HepG2 (cell line): ENCODE results near the gene LYPLA2. TPM values are rescaled to one million over a fixed set of nuclear protein-coding genes. Genes with fewer than 3 reads are reported as not detected.
A peak's percentile ranks its signal among the peaks of the same experiment; 100 is the strongest.

Experiments
- CENPX ChIP-seq: sonication (generic); formaldehyde crosslinking; IDR thresholded peaks from 2 replicates; pipeline ENCODE4 v1.9.0; 2021; ENCODE audit warnings: mild to moderate bottlenecking, missing genetic modification reagents, moderate library complexity
- SETDB1 ChIP-seq: sonication (generic); formaldehyde crosslinking; IDR thresholded peaks from 2 replicates; pipeline ENCODE4 v1.5.1; 2020; ENCODE audit warnings: missing genetic modification reagents, mild to moderate bottlenecking, borderline replicate concordance
- SMARCC2 ChIP-seq: fragments of 450-650 bp; IDR thresholded peaks from 2 replicates; pipeline ENCODE4 v1.6.1; 2017; ENCODE audit warnings: antibody characterized with exemption, mild to moderate bottlenecking
- SNRNP70 ChIP-seq: fragments of 200-400 bp; formaldehyde crosslinking; IDR thresholded peaks from 2 replicates; pipeline ENCODE4 v1.6.1; 2017; ENCODE audit warnings: mild to moderate bottlenecking, low read depth, low read length, moderate library complexity
- TMF1 ChIP-seq: sonication (generic); formaldehyde crosslinking; IDR thresholded peaks from 2 replicates; pipeline ENCODE4 v1.8.1; 2022; ENCODE audit warnings: low read depth, missing genetic modification reagents
- ZNF30 ChIP-seq: sonication (generic); formaldehyde crosslinking; IDR thresholded peaks from 2 replicates; pipeline ENCODE4 v1.5.0; 2020; ENCODE audit warnings: mild to moderate bottlenecking, missing genetic modification reagents
- ZNF510 ChIP-seq: sonication (generic); formaldehyde crosslinking; IDR thresholded peaks from 2 replicates; pipeline ENCODE4 v1.4.0; 2020; ENCODE audit warnings: low read depth, mild to moderate bottlenecking, missing genetic modification reagents
- ZNF567 ChIP-seq: sonication (generic); formaldehyde crosslinking; IDR thresholded peaks from 2 replicates; pipeline ENCODE4 v1.8.1; 2023; ENCODE audit warnings: mild to moderate bottlenecking, missing genetic modification reagents, borderline replicate concordance
- ZNF615 ChIP-seq: sonication (generic); formaldehyde crosslinking; IDR thresholded peaks from 2 replicates; pipeline ENCODE4 v1.5.0; 2020; ENCODE audit warnings: mild to moderate bottlenecking, missing genetic modification reagents, borderline replicate concordance
- ZNF776 ChIP-seq: sonication (generic); formaldehyde crosslinking; IDR thresholded peaks from 2 replicates; pipeline ENCODE4 v1.4.0; 2020; ENCODE audit warnings: mild to moderate bottlenecking, missing genetic modification reagents
- ZNF782 ChIP-seq: sonication (generic); formaldehyde crosslinking; IDR thresholded peaks from 2 replicates; pipeline ENCODE4 v1.4.0; 2020; ENCODE audit warnings: missing genetic modification reagents, mild to moderate bottlenecking, borderline replicate concordance
- ZNF891 ChIP-seq: sonication (generic); formaldehyde crosslinking; IDR thresholded peaks from 2 replicates; pipeline ENCODE4 v1.5.0; 2020; ENCODE audit warnings: mild to moderate bottlenecking, missing genetic modification reagents
- polyA plus RNA-seq, 8 experiments: library from polyadenylated mRNA; depleted of rRNA in 3 of 8; stranded (reverse) in 7 of 8; unstranded in 1 of 8; fragments of >200 nt; fragmentation: Illumina TruSeq in 4 of 8; extraction: Trizol in 4 of 8; gene quantifications; 2 replicates each; pipeline versions ENCODE4 v1.2.1 to v1.2.3, GENCODE V29; 2011 to 2016; ENCODE audit warnings: low read depth in 4 of 8, missing spikeins in 1 of 8, mixed read lengths in 1 of 8; ENCODE audit not compliant: insufficient read depth in 1 of 8
- total RNA-seq, 5 experiments: library from RNA; depleted of rRNA; stranded (reverse); fragments of >200 nt; fragmentation: Illumina TruSeq; extraction: Trizol; gene quantifications; 2 replicates each; pipeline ENCODE4 v1.2.3, GENCODE V29; 2016; ENCODE audit warnings: low read depth in 1 of 5
- TF ChIP-seq, protein P1 (sequence below), 2 experiments: sonication (generic) in 1 of 2; formaldehyde crosslinking in 1 of 2; IDR thresholded peaks; 2 replicates each; pipeline versions ENCODE4 v1.6.1 to v1.9.0; 2014 to 2022; ENCODE audit warnings: antibody characterized with exemption in 1 of 2, borderline replicate concordance in 1 of 2, inconsistent platforms in 1 of 2, low read depth in 1 of 2, missing genetic modification reagents in 1 of 2
- TF ChIP-seq, protein P2 (sequence below): sonication (generic); formaldehyde crosslinking; IDR thresholded peaks from 2 replicates; pipeline ENCODE4 v1.9.0; 2021; ENCODE audit warnings: missing genetic modification reagents, borderline replicate concordance
- TF ChIP-seq, protein P3 (sequence below): sonication (generic); formaldehyde crosslinking; IDR thresholded peaks from 2 replicates; pipeline ENCODE4 v1.4.0; 2020; ENCODE audit warnings: missing genetic modification reagents
- TF ChIP-seq, protein P4 (sequence below): sonication (generic); formaldehyde crosslinking; IDR thresholded peaks from 2 replicates; pipeline ENCODE4 v1.8.0; 2022; ENCODE audit warnings: missing genetic modification reagents, mild to moderate bottlenecking, moderate library complexity, borderline replicate concordance

Gene LYPLA2
- total and polyA plus RNA-seq, 2 of the 13 experiments (the other 11 are each of a cell fraction or from before 2014, with no cell fraction given): 72.1 to 73.2 TPM

DNA sequence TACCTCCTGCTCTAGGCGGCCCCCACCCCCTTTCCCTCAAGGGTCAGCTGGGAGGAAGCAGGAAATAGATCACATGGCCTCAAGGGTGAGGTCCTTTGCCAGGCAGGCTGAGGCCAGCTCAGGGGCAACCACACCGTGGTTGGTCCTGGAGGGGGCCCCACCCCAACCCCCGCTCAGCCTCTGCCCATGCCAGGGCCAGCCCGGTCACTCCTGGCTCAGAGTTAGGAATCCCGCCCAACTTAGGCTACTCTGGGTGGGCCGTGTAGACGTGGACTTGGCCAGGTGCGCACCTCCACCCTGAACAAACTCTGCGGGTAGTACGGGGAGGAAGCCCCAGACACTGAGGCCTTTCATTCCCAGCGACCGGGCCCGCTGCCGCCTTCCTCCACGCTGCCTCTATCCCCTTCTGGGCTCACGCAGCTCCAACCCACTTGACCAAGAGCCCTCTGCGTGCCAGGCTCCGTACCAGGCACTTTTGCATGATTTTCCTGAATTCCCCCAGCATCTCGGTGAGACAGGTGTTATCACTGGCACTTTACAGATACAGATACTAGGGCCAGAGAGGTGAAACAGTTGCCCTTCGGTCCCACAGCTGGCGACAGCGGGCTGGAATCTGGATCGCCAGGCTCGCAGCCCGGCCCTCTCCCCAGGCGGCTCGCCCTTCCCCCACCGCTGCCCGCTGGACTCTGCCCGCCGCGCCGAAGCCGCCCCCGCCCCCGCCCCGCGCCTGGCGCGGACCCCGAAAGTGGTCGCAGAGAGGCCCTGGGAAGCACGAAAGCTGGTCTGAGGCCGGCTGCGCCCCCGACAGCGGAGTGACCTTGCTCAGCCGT is 8.8 kb downstream of the LYPLA2 start (continued):
- TF ChIP-seq, protein P1, sequence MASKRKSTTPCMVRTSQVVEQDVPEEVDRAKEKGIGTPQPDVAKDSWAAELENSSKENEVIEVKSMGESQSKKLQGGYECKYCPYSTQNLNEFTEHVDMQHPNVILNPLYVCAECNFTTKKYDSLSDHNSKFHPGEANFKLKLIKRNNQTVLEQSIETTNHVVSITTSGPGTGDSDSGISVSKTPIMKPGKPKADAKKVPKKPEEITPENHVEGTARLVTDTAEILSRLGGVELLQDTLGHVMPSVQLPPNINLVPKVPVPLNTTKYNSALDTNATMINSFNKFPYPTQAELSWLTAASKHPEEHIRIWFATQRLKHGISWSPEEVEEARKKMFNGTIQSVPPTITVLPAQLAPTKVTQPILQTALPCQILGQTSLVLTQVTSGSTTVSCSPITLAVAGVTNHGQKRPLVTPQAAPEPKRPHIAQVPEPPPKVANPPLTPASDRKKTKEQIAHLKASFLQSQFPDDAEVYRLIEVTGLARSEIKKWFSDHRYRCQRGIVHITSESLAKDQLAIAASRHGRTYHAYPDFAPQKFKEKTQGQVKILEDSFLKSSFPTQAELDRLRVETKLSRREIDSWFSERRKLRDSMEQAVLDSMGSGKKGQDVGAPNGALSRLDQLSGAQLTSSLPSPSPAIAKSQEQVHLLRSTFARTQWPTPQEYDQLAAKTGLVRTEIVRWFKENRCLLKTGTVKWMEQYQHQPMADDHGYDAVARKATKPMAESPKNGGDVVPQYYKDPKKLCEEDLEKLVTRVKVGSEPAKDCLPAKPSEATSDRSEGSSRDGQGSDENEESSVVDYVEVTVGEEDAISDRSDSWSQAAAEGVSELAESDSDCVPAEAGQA (IDR thresholded peaks at IDR 0.05; ENCODE audit: low read depth): no peak
- TF ChIP-seq, protein P1 (CRISPR knock-in tag; IDR thresholded peaks at IDR 0.05; ENCODE audit: borderline replicate concordance): no peak
- TF ChIP-seq, protein P2, sequence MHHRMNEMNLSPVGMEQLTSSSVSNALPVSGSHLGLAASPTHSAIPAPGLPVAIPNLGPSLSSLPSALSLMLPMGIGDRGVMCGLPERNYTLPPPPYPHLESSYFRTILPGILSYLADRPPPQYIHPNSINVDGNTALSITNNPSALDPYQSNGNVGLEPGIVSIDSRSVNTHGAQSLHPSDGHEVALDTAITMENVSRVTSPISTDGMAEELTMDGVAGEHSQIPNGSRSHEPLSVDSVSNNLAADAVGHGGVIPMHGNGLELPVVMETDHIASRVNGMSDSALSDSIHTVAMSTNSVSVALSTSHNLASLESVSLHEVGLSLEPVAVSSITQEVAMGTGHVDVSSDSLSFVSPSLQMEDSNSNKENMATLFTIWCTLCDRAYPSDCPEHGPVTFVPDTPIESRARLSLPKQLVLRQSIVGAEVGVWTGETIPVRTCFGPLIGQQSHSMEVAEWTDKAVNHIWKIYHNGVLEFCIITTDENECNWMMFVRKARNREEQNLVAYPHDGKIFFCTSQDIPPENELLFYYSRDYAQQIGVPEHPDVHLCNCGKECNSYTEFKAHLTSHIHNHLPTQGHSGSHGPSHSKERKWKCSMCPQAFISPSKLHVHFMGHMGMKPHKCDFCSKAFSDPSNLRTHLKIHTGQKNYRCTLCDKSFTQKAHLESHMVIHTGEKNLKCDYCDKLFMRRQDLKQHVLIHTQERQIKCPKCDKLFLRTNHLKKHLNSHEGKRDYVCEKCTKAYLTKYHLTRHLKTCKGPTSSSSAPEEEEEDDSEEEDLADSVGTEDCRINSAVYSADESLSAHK (CRISPR knock-in tag): no peak
- TF ChIP-seq ZNF615 (CRISPR knock-in tag) (no peak), ZNF891 (0 out of 2 replicates have a peak, but pooled peaks have one; percentile 59), SMARCC2 (no peak), ZNF510 (CRISPR knock-in tag) (no peak), CENPX (no peak), TMF1 (no peak), ZNF776 (CRISPR knock-in tag) (no peak), SNRNP70 (no peak), SETDB1 (CRISPR knock-in tag) (no peak), ZNF782 (no peak), ZNF30 (CRISPR knock-in tag) (no peak), ZNF567 (CRISPR knock-in tag) (no peak)
- TF ChIP-seq, protein P3, sequence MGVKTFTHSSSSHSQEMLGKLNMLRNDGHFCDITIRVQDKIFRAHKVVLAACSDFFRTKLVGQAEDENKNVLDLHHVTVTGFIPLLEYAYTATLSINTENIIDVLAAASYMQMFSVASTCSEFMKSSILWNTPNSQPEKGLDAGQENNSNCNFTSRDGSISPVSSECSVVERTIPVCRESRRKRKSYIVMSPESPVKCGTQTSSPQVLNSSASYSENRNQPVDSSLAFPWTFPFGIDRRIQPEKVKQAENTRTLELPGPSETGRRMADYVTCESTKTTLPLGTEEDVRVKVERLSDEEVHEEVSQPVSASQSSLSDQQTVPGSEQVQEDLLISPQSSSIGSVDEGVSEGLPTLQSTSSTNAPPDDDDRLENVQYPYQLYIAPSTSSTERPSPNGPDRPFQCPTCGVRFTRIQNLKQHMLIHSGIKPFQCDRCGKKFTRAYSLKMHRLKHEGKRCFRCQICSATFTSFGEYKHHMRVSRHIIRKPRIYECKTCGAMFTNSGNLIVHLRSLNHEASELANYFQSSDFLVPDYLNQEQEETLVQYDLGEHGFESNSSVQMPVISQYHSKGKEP (CRISPR knock-in tag): no peak
- TF ChIP-seq, protein P4, sequence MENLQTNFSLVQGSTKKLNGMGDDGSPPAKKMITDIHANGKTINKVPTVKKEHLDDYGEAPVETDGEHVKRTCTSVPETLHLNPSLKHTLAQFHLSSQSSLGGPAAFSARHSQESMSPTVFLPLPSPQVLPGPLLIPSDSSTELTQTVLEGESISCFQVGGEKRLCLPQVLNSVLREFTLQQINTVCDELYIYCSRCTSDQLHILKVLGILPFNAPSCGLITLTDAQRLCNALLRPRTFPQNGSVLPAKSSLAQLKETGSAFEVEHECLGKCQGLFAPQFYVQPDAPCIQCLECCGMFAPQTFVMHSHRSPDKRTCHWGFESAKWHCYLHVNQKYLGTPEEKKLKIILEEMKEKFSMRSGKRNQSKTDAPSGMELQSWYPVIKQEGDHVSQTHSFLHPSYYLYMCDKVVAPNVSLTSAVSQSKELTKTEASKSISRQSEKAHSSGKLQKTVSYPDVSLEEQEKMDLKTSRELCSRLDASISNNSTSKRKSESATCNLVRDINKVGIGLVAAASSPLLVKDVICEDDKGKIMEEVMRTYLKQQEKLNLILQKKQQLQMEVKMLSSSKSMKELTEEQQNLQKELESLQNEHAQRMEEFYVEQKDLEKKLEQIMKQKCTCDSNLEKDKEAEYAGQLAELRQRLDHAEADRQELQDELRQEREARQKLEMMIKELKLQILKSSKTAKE (CRISPR knock-in tag): no peak
